Neuron (in vitro differentiated cells): Measurements from ENCODE around the gene ACTN3.

Experiments
- H2AFZ ChIP-seq: one replicate; pipeline ENCODE4 v1.6.1; 2013; ENCODE audit warnings: low read depth, mild to moderate bottlenecking, inconsistent platforms, low read length, moderate library complexity
- H3K27me3 ChIP-seq: one replicate; pipeline ENCODE4 v1.6.1; 2013; ENCODE audit warnings: low read length; ENCODE audit not compliant: insufficient read depth
- H3K36me3 ChIP-seq: one replicate; pipeline ENCODE4 v1.6.1; 2013; ENCODE audit warnings: low read length; ENCODE audit not compliant: insufficient read depth
- H3K4me1 ChIP-seq: one replicate; pipeline ENCODE4 v1.6.1; 2013; ENCODE audit warnings: low read length; ENCODE audit not compliant: insufficient read depth
- H3K4me3 ChIP-seq: 2 replicates; pipeline ENCODE4 v1.5.1; 2013; ENCODE audit warnings: mild to moderate bottlenecking, low read length, moderate library complexity
- H3K9me3 ChIP-seq: one replicate; pipeline ENCODE4 v1.6.1; 2013; ENCODE audit warnings: low read length

ACTN3 gene

GRCh38 chr11:66562907-66563583 lies 16.3 kb downstream of the ACTN3 start:
- H3K27me3 ChIP-seq = no peaks in the 10 kb centered on the region

GRCh38 chr11:66563832-66564231 lies 17.1 kb downstream of the ACTN3 start:
- H3K36me3 ChIP-seq = no peaks in the 10 kb centered on the region
- no peak overlapping the region for H3K4me3 ChIP-seq
- no peaks in the 10 kb centered on the region for H3K4me1 ChIP-seq
- H3K9me3 ChIP-seq = peaks cover 2% of the 10 kb centered on the region
- H3K27me3 ChIP-seq = no peaks in the 10 kb centered on the region
- H2AFZ ChIP-seq = no peak overlapping the region

More at GRCh38 chr11:66562907-66563583, 16.3 kb downstream of the ACTN3 start:
- Histone ChIP-seq H3K4me1 (no peaks in the 10 kb centered on the region), H3K9me3 (peaks cover 2% of the 10 kb centered on the region), H3K4me3 (no peak overlapping the region), H3K36me3 (no peaks in the 10 kb centered on the region), H2AFZ (no peak overlapping the region)

GRCh38 chr11:66564538-66564937 lies 17.8 kb downstream of the ACTN3 start:
- H3K4me3 ChIP-seq = no peak overlapping the region

GRCh38 chr11:66564984-66565383 lies 18.3 kb downstream of the ACTN3 start:
- H3K9me3 ChIP-seq = peaks cover 2% of the 10 kb centered on the region
- no peak overlapping the region for H3K4me3 ChIP-seq
- no peaks in the 10 kb centered on the region for H3K36me3 ChIP-seq
- H3K4me1 ChIP-seq = peaks cover under 1% of the 10 kb centered on the region
- H2AFZ ChIP-seq = no peak overlapping the region
- H3K27me3 ChIP-seq = no peaks in the 10 kb centered on the region

More at GRCh38 chr11:66564538-66564937, 17.8 kb downstream of the ACTN3 start:
- Histone ChIP-seq H3K36me3 (no peaks in the 10 kb centered on the region), H3K4me1 (no peaks in the 10 kb centered on the region), H3K27me3 (no peaks in the 10 kb centered on the region), H3K9me3 (peaks cover 2% of the 10 kb centered on the region), H2AFZ (no peak overlapping the region)

GRCh38 chr11:66566221-66566620 lies 19.5 kb downstream of the ACTN3 start:
- H3K4me1 ChIP-seq = peaks cover 12% of the 10 kb centered on the region
- H3K36me3 ChIP-seq = no peaks in the 10 kb centered on the region
- no peak overlapping the region for H3K4me3 ChIP-seq
- H2AFZ ChIP-seq = no peak overlapping the region
- peaks cover 2% of the 10 kb centered on the region for H3K9me3 ChIP-seq
- no peaks in the 10 kb centered on the region for H3K27me3 ChIP-seq

- H3K4me3 ChIP-seq = no peak overlapping the region
- H3K4me1 ChIP-seq = peaks cover 12% of the 10 kb centered on the region
- H2AFZ ChIP-seq = no peak overlapping the region
- H3K36me3 ChIP-seq = no peaks in the 10 kb centered on the region
- H3K27me3 ChIP-seq = no peaks in the 10 kb centered on the region
- peaks cover 2% of the 10 kb centered on the region for H3K9me3 ChIP-seq
Observed at GRCh38 chr11:66567787-66568123, 21.1 kb downstream of the ACTN3 start.

- Histone ChIP-seq H2AFZ (no peak within 1 kb of the TSS), H3K9me3 (peaks cover 2% of the 10 kb centered on the region), H3K36me3 (no peaks in the 10 kb centered on the region), H3K4me1 (peaks cover 12% of the 10 kb centered on the region), H3K4me3 (no peak within 1 kb of the TSS), H3K27me3 (no peaks in the 10 kb centered on the region)
Observed at GRCh38 chr11:66568124-66568916, 21.6 kb downstream of the ACTN3 start, which contains the start of gene CTSF. Gene CTSF (minus strand): TSS chr11:66568606. CDS start chr11:66568486, 120 bp downstream.

- Histone ChIP-seq H3K4me1 (peaks cover 12% of the 10 kb centered on the region), H3K36me3 (no peaks in the 10 kb centered on the region), H3K9me3 (peaks cover 2% of the 10 kb centered on the region), H2AFZ (no peak overlapping the region), H3K27me3 (no peaks in the 10 kb centered on the region), H3K4me3 (no peak overlapping the region)
Observed at GRCh38 chr11:66569076-66569475, 22.4 kb downstream of the ACTN3 start.

- Histone ChIP-seq H3K4me3 (no peak overlapping the region), H2AFZ (peak overlapping the region; percentile 35), H3K36me3 (no peaks in the 10 kb centered on the region), H3K27me3 (no peaks in the 10 kb centered on the region), H3K4me1 (peaks cover 12% of the 10 kb centered on the region), H3K9me3 (peaks cover 2% of the 10 kb centered on the region)
Observed at GRCh38 chr11:66570079-66570849, 23.6 kb downstream of the ACTN3 start.

GRCh38 chr11:66570850-66571180 lies 24.1 kb downstream of the ACTN3 start:
- Histone ChIP-seq H3K27me3 (no peaks in the 10 kb centered on the region), H2AFZ (peak overlapping the region; percentile 35), H3K36me3 (no peaks in the 10 kb centered on the region), H3K9me3 (peaks cover 2% of the 10 kb centered on the region), H3K4me3 (no peak overlapping the region), H3K4me1 (peaks cover 12% of the 10 kb centered on the region)

GRCh38 chr11:66579017-66579606 lies 32.4 kb downstream of the ACTN3 start:
- no peaks in the 10 kb centered on the region for H3K4me1 ChIP-seq
- no peak overlapping the region for H3K4me3 ChIP-seq
- H3K36me3 ChIP-seq = no peaks in the 10 kb centered on the region
- H3K27me3 ChIP-seq = peaks cover 3% of the 10 kb centered on the region
- H2AFZ ChIP-seq = no peak overlapping the region
- H3K9me3 ChIP-seq = no peaks in the 10 kb centered on the region

GRCh38 chr11:66580803-66581202 lies 34.1 kb downstream of the ACTN3 start:
- no peaks in the 10 kb centered on the region for H3K9me3 ChIP-seq
- H3K36me3 ChIP-seq = no peaks in the 10 kb centered on the region
- no peak overlapping the region for H3K4me3 ChIP-seq
- H3K27me3 ChIP-seq = peaks cover 3% of the 10 kb centered on the region
- no peaks in the 10 kb centered on the region for H3K4me1 ChIP-seq
- no peak overlapping the region for H2AFZ ChIP-seq

- Histone ChIP-seq H3K9me3 (no peaks in the 10 kb centered on the region), H3K4me3 (no peak overlapping the region), H3K36me3 (no peaks in the 10 kb centered on the region), H3K4me1 (no peaks in the 10 kb centered on the region), H3K27me3 (peaks cover 3% of the 10 kb centered on the region), H2AFZ (no peak overlapping the region)
Observed at GRCh38 chr11:66581261-66581660, 34.6 kb downstream of the ACTN3 start.
